GM21717 (cell line): ENCODE measurements around the gene AGPAT2.
"Not testable (repeated sequence)": the region's sequence is repeated elsewhere in the genome, so short reads cannot be mapped to it uniquely, and the experiment has no call there.

Experiments
- ATAC-seq: cut with Tn5 transposase; IDR thresholded peaks from one replicate; pipeline ENCODE4 v1.9.1; 2021; ENCODE audit warnings: mild to moderate bottlenecking, moderate library complexity; ENCODE audit not compliant: unreplicated experiment

AGPAT2 gene

GRCh38 chr9:136650648-136651047 is 36.6 kb downstream of the AGPAT2 start:
- ATAC-seq, result no peak

DNA sequence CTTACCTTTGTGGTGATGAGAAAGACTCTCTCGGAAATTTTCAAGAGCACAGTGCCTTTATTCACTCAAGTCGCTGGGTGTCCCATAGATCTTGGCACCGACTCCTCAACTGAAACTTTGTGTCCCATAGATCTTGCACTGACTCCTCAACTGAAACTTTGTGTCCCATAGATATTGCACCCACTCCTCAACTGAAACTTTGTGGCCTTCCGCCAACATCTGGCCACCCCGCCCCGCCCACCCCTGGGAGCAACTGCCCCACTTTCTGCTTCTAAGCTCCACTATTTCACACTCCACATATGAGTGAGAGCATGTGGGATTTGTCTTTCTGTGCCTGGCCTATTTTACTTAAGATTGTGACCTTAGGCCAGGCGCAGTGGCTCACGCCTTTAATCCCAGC is 37.2 kb downstream of the AGPAT2 start:
- no peak for ATAC-seq

- no peak for ATAC-seq
These were observed 38.5 kb downstream of the AGPAT2 start for GRCh38 chr9:136648751-136649150.

DNA sequence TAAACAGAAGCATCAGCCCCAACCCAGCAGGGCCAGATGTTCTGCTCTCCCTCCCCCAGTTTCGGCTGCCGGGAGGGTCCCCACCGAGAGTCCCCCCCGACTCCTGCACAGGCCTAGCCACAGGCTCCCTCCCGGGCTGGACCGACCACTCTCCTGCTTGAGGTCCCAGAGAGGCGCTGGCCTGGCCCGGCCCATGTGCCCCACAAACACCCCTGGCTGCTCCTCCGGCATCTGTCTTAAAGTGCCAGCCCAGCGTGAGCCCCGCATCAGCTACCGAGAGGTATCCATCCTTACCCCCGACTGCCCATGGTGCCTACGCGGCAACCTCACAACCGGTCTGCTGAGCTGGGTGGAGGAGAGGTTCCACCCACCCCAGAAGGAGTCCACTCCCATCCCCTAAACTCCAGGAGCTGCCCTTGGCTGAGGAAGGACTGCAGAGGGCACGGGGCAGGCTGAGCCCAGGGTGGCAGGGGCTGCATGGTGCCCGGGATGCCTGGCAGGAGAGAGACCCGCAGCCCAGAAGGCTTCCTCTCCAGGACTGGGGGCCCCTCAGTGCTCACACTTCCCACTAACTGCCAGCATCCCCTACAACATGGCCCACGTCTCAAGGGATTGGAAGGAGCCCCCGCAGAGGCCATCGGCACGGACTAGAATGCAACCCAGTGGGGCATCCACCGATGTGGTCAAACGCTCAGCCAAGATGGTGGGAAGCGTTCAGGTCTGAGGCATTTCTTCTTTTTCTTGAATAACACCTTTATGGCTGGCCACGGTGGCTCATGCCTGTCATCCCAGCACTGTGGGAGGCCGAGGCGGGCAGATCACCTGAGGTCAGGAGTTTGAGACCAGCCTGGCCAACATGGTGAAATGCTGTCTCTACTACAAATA is 40.2 kb downstream of the AGPAT2 start:
- no peak for ATAC-seq

- no peak for ATAC-seq
These were observed 41.1 kb downstream of the AGPAT2 start for GRCh38 chr9:136645903-136646754.

DNA sequence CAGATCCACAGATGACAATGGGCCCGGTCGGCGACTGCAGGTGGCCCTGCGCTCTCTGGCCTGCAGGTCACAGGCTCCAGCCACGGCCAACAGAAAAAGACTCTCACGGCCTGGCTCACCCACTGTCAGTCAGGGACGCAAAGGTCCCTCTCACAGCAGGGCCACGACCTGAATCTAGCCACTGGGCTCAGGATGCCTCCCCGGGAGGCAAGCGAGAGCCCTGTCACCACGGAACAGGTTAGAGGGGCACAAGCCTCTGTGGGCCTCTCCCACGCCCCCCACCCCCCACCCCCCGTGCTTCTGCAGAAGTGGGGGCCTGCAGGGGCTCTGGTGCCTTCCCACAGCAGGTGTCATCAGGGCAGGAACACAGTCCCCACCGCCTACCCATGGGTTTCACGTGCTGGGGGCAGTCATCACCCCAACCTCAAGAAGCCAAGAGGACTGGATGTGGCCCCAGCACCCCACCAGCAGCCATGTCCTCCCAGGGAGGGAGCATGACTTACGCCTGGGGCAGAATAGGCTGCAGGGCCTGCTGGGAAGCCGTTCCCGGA is 41.8 kb downstream of the AGPAT2 start:
- no peak for ATAC-seq

DNA sequence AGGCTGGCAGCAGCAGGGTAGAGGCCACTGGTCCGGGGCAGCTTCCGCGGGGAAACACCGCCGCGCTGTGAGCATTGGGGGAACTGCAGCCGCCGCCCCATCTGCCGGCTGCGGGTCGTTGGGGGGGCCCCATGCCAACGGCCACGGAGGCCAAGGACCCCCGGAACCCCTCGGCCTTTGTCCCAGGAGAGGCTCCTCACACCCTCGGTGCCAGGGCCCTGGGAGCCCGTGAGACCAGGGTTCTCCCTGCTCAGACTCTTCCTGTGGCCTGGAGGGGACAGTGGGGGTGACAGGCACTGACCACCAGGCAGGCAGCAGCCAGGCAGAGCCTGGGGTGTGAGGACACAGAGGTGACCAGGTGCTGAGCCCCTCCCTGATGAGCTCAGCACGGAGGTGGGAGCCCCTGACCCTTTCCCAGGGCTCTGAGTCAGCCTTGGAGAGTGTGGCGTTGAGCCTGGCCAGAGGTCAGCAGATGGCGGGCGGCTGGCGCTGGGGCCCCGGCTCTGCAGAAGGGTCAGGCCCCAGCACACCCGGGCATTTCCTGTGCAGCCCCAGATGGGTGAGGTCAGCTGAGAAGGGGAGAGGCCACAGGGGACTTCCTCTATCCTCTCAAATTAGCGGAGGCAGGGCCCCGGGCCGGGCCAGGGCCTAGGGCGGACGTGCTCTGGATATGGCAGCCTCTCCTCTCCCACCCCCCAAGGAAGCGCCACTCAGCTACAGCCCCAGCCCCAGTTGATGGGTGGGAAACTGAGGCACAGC is 42.5 kb downstream of the AGPAT2 start:
- no peak for ATAC-seq

GRCh38 chr9:136644343-136644592 is 43.0 kb downstream of the AGPAT2 start:
- ATAC-seq, result no peak

GRCh38 chr9:136643596-136644342 is 43.5 kb downstream of the AGPAT2 start:
- ATAC-seq, result no peak

DNA sequence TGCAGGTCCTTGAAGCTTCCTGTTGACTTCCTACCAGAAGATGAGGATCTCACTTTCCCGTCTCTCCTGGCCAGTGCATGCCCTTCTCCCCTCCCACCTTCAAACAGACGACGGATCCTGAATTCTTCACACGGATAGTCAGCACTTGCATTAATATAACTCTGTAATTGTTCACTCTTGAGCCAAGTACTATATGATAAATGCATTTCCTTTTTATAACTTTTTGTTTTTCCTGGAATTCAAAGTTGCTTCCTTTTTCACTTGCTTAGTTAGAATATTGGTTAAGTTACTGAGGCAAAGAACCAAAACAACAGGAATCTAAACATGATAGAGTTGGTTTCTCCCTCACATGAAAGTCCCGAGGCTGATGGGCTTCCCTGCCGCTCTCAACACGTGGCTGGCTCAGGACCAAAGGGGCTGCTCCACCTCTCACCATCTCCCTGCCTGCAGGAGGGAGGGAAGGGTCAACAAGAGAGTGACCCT is 44.8 kb downstream of the AGPAT2 start:
- ATAC-seq, result no peak

DNA sequence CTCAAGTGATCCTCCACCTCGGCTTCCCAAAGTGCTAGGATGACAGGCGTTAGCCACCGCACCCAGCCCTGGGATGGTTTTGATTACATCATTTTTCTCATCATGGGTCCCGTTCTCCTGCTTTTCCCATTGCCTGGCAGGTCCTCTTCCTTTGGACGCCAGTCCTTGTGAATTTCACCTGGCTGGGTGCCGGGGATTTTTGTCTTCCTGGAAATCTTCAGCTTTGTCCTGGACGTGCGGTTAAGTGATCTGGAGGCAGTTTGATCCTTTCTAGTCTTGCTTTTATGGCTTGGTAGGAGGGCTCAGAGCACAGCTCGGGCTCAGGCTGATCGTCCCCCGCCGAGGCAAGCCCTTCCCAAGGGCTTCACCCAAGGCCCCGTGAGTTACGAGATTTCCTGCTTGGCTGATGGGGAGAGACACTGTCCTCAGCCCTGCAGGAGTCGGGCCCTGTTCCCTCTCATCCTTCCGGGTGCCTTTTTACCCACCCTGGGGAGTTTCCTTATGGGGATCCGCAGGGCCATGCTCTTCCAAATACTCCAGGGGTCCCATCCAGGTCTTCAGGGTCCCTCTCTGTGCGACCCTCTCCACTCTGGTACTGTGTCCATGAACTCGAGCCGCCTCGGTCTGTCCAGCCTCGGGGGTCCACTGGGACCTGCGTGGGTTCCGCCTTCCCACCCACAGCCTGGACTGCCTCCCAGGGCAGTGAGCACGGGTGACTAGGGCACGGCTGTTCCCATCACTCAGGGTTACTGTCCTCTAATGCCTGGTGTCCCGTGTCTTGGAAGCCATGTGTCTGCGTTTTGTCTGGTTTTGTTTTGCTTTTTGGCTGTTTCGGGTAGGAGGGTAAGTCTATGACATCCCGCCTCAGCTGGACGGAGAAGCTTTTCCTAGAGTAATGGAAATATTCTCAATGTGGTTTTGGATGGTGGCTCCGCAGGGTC is 46.8 kb downstream of the AGPAT2 start:
- ATAC-seq, result no peak

DNA sequence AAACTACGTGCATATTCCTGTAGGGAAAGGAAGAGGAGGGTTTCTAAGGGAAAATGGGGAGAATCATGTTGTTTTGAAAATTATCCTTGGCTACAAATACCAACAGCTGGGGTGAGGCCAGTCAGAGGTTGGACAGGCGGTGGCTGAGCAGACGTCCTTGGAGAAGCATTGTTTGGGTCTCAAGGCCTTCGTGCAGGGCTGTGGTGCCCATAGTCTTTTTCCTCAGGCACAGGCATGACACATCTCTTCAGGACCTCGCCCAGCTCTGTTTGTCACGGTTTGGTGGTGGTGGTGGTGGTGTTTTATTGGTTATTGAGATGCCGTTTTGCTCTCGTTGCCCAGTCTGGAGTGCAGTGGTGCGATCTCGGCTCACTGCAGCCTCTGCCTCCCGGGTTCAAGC is 52.4 kb downstream of the AGPAT2 start:
- ATAC-seq, result no peak

GRCh38 chr9:136632491-136633106 is 54.7 kb downstream of the AGPAT2 start:
- ATAC-seq, result not testable (repeated sequence)

DNA sequence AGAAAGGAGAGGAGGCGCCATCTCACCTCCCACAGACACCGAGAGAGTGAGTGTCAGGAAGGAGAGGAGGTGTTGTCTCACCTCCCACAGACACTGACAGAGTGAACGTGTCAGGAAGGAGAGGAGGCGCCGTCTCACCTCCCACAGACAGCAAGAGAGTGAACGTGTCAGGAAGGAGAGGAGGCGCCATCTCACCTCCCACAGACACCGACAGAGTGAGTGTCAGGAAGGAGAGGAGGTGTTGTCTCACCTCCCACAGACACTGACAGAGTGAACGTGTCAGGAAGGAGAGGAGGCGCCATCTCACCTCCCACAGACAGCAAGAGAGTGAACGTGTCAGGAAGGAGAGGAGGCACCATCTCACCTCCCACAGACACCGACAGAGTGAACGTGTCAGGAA is 55.2 kb downstream of the AGPAT2 start:
- ATAC-seq, result not testable (repeated sequence)

DNA sequence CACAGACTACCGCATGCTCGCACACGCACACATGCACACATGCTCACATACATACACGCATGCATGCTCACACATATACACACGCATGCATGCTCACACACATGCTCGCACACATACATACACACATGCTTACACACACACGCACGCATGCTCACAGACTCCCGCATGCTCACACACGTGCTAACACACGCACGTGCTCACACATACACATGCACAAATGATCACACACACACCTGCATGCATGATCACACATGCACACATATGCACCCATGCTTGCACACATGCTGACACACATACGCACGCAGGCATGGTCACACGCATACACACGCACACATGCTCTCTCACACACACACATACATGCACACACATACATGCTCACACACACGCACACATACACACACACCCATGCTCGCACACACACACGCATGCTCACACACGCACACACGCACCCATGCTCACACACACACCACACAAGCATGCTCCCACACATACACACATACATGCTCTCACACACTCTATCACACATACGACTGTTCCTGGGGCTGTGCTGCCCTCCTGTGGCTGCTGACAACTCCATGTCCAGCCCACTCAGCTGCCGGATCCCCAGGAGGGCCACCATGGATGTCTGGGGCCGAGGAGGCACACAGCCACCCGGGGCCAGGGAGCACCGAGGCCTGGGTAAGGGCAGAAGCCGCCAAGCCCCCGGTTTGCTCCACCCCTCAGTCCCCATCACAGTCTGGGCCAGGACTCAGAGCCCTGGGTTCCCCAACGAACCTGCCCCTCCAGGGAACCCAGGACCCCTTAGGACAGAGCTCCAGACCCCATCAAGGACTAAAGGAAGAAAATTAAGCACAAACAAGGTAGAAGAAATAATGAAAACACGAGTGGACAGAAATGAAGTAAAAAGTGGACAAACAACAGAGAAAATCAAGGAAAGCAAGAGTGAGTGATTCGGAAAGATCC is 55.9 kb downstream of the AGPAT2 start:
- no peak for ATAC-seq

GRCh38 chr9:136630662-136630992 is 56.6 kb downstream of the AGPAT2 start:
- no peak for ATAC-seq

DNA sequence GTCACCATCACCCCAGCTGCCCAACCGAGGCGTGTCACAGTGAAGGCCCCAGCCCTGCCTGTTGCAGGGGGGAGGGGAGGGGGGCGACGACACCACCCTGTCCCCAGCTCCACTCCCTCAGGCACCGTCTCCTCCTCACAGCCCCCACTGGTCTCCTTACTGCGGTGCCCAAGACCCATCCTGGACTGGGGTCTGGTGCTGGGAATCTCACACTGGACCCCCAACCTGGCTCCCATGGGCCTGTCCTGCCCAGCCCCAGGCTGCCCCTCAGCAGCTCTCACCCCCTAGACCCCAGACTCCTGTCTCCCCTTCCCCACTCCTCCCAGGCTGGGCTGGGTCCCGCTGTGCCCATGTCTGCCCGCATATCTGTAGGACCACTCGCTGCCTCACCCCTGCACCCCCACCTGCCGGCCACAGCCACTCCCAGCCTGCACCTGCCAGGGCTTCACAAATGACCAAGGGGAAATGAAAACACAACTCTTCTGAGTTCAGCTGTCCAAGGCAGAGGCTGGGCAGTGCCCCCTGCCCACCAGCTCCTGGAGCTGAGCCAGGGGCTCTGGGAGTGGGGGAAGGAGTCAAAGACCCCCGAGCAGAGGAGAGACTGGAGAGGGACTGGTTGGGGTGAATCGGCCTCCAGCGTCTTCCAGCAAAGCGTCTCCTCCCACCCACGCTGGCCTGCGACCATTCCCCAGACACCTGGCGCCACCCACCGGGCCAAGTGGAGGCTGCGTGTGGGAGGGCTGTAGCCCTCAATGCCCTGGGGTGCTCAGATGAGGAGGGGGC is 57.2 kb downstream of the AGPAT2 start:
- ATAC-seq, result no peak
